Coronary artery (tissue), 2 donors: ENCODE data around the gene MAN2B2.
"Not testable (repeated sequence)": the region's sequence is repeated elsewhere in the genome, so short reads cannot be mapped to it uniquely, and the experiment has no call there.

Experiments used
- DNase-seq: peaks from one replicate; pipeline ENCODE4 v3.0.0-alpha.2; 2017; ENCODE audit warnings: low spot score
- H3K27ac ChIP-seq, 2 donors: fragments of 200-600 bp; sonication (generic); one replicate each; pipeline ENCODE4 v1.5.1; 2016 to 2019
- H3K4me3 ChIP-seq: fragments of 200-600 bp; sonication (generic); 2 replicates; pipeline ENCODE4 v1.5.1; 2016; ENCODE audit warnings: mild to moderate bottlenecking, moderate library complexity
- CTCF ChIP-seq: fragments of 200-600 bp; sonication (generic); IDR thresholded peaks from one replicate; pipeline ENCODE4 v1.5.1; 2019; ENCODE audit warnings: antibody characterized with exemption

The MAN2B2 gene

GRCh38 chr4:6663596-6664393 is 88.8 kb downstream of the MAN2B2 start:
- Histone ChIP-seq H3K27ac (peak overlapping the region in 1 of 2 donors; percentile 21), H3K4me3 (peak overlapping the region; percentile 71)
- no peak for TF ChIP-seq CTCF
- DNase-seq, result no peak

- H3K4me3 ChIP-seq, result no peak overlapping the region
- no peak for TF ChIP-seq CTCF
- no peak for DNase-seq
- H3K27ac ChIP-seq, result no peak overlapping the region
These were observed 90.3 kb downstream of the MAN2B2 start for GRCh38 chr4:6665320-6665654.

- no peak for TF ChIP-seq CTCF
- no peak overlapping the region for H3K4me3 ChIP-seq
- DNase-seq, result no peak
- H3K27ac ChIP-seq, result no peak overlapping the region
These were observed 93.4 kb downstream of the MAN2B2 start for GRCh38 chr4:6668391-6668790.

- H3K4me3 ChIP-seq, result no peak overlapping the region
- no peak for DNase-seq
- TF ChIP-seq CTCF, result no peak
- H3K27ac ChIP-seq, result no peak overlapping the region
These were observed 96.7 kb downstream of the MAN2B2 start for GRCh38 chr4:6671648-6672047.

GRCh38 chr4:6672131-6672530 is 97.1 kb downstream of the MAN2B2 start:
- no peak overlapping the region for H3K4me3 ChIP-seq
- DNase-seq, result no peak
- no peak for TF ChIP-seq CTCF
- no peak overlapping the region for H3K27ac ChIP-seq

GRCh38 chr4:6672541-6673190 is 97.7 kb downstream of the MAN2B2 start:
- peak overlapping the region; percentile 90 for H3K4me3 ChIP-seq
- not testable (repeated sequence) for DNase-seq, H3K27ac ChIP-seq
